Stimulated activated CD8-positive, alpha-beta memory T cell treated with anti-CD3 and anti-CD28 coated beads, Interleukin-7, amount 100 ng/mL, for 1 hour (primary cell): ENCODE results near the gene MAPK13.
"Not testable (repeated sequence)": the region's sequence is repeated elsewhere in the genome, so short reads cannot be mapped to it uniquely, and the experiment has no call there.

Experiments used
- DNase-seq, 2 donors: peaks; one replicate each; pipeline ENCODE4 v3.0.0-alpha.2; 2020; ENCODE audit warnings: low read depth in 2 of 2

Gene MAPK13

DNA sequence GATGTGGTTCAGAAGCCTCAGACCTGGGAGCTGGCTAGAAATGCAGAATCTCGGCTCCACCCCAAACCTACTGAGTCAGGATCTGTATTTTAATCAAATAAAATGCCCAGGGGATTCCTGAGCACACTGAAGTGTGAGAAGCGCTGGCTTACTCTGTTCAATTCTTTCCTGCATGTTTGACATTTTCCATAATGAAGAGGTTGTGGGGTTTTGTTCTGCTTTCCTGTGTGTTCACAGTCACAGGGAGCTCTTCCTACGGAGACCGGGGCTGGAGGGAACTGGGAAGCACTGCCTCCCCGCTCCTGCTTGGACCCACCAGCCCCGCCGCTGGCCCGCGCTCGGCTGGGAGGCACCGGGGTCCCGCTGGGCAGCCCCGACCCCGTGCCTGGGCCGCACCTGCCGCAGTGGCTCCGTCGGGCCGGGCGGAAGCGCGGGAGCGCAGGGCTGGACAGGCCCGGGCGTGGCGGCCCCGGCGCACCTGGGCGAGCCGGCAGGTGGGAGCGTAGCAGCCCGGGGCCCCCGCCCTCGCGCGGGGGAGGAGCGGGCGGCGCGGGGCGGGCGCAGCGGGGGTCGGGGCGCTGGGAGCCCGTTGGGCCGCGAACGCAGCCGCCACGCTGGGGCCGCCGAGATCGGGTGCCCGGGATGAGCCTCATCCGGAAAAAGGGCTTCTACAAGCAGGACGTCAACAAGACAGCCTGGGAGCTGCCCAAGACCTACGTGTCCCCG lies at the start of gene MAPK13:
TSS of gene MAPK13 (plus strand) at position 573 of the 726 bp plus-strand sequence. CDS start at position 643, 70 bp downstream.
- DNase-seq: no peak

DNA sequence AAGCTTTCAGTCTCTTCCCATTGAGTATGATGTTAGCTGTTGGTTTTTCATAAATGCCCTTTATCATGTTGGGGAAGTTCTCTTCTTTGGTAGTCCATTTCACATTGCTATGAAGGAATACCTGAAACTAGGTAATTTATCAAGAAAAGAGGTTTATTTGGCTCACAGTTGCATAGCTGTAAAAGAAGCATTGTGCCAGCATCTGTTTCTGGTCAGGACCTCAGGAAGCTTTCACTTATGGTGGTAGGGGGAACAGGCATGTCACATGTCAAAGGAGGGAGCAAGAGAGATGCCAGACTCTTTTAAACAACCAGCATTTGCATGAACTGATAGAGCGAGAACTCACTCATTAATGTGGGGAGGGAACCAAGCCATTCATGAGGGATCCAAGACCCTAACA lies 48.0 kb upstream of the MAPK13 start:
- DNase-seq: no peak

GRCh38 chr6:36083446-36083845 lies 46.9 kb upstream of the MAPK13 start:
- no peak for DNase-seq

GRCh38 chr6:36088204-36088603 lies 42.1 kb upstream of the MAPK13 start:
- not testable (repeated sequence) for DNase-seq

- DNase-seq: no peak
Measured at GRCh38 chr6:36089048-36089447, 41.3 kb upstream of the MAPK13 start.

DNA sequence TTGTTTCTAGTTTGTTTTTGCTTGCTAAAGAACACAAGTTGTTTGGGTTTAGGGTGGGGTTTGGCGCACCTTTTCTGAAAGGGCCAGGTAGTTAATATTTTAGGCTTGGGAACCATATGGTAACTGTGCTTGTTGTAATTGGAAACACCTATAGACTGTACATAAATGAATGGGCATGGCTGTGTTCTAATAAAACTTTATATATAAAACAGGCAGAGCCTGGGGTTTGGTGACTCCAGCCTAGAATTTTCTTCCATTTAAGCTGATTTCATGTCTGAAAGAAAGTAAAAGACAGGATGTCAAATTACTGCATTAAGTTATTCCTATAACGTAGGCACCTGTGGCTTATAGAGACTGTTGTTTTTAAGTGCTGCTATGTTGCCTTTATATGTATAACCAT lies 36.1 kb upstream of the MAPK13 start:
- DNase-seq: no peak

GRCh38 chr6:36094753-36095496 lies 35.4 kb upstream of the MAPK13 start:
- peak; percentile 58 to 76 for DNase-seq

DNA sequence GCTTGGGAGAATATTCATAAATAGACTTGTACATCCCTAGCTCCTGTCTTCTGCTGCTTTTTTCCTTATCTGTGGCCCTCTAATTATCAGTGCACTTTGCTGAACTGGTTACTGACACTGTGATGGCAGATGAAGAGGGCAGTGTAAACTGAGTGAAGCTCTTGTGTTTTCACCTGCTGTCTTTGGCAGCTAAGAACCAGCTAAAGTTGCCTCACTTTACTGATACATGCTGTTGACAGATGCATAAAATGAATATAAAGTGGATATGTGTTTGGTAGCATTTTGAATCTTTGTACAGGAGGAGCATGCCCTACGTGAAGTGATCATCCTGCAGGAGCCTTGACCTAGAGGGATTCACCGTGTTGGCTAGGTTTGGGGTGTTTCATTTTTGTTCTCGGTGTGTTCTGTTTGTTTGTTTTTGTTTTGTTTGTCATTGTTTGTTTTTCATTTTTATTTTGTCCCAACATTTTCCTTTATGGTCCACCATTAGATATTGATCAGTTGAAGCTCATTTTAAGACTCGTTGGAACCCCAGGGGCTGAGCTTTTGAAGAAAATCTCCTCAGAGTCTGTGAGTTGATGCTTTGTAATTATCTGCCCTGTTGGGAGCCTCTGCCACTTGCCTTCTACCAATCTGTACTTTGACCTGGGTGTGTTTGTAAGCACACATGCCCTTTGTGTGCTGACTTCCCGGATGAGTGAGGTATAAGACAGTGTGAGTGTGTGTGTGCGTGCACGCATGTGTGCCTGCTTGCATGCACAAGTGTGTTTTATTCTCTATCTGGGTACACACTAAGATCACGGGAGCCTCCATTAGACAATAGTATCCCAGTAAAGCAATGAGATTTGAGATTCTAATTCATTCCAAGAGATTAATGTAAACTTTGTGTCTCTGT lies 34.6 kb upstream of the MAPK13 start:
- DNase-seq: no peak

GRCh38 chr6:36098253-36098919 lies 31.9 kb upstream of the MAPK13 start:
- no peak for DNase-seq

- DNase-seq: no peak
Measured at GRCh38 chr6:36098920-36099647, 31.2 kb upstream of the MAPK13 start.

- no peak for DNase-seq
Measured at GRCh38 chr6:36099869-36100483, 30.3 kb upstream of the MAPK13 start.

DNA sequence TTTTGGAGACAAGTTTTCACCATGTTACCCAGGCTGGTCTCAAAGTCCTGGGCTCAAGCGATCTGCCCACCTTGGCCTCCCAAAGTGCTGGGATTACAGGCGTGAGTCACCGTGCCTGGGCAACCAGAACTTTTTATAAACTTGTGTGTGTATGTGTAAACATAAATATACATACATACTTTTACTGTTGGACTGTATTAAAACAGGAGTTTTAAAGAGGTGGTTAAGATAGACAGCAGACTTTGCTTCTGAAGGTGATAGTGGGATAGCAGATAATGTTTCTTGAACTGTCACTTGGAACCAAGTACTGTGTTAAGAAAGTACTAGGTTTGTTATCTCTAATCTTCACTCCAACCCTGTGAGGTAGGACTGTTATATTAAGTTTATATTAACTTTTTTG lies 28.6 kb upstream of the MAPK13 start:
- DNase-seq: no peak

DNA sequence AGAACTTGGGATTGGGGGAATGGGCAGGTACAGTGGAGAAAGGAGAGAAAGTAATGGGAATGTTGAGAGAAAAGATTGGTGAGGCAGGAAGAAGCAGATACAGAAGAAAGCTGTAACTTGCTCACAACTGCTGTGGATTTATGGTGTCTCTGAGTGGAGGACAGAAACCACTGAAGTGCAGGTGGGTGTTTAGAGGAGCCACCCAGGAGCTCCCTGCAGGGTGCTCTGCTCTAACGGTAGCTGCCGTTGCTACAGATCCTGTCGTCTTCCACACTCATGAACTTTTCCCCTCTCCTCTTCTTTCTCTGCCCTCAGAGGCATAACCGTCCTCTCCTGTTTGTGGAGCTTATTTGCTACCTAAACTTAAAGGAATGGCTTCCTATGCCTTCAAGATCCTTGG lies 27.5 kb upstream of the MAPK13 start:
- DNase-seq: no peak

DNA sequence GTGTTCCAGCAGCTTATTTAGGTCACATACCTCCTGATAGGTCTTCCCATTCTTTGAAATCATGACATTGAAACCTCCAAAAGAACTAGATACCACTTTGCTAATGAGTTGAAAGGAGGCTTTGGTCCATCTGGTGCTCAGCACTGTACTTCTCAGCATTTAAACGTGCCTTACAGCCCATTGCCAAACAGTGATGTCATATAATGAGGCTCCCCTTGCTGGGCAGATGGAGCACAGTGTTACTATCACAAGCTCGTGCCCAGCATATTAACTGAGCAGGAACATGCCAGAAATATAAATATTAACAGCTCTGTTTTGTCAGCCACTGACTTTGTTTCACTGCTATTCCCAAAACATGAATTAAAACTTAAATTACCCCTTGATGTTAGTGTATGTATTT lies 25.5 kb upstream of the MAPK13 start:
- DNase-seq: no peak

GRCh38 chr6:36109092-36109491 lies 21.2 kb upstream of the MAPK13 start:
- DNase-seq: no peak

DNA sequence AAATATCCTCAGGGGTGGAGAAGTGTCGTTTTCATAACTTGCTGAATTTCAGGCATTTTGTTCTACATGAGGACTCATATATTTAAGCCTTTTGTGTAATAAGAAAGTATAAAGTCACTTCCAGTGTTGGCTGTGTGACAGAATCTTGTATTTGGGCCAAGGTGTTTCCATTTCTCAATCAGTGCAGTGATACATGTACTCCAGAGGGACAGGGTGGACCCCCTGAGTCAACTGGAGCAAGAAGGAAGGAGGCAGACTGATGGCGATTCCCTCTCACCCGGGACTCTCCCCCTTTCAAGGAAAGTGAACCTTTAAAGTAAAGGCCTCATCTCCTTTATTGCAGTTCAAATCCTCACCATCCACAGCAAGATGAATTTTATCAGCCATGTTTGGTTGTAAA lies 20.3 kb upstream of the MAPK13 start:
- DNase-seq: no peak

- DNase-seq: no peak
Measured at GRCh38 chr6:36110863-36111262, 19.4 kb upstream of the MAPK13 start.

GRCh38 chr6:36111526-36111925 lies 18.8 kb upstream of the MAPK13 start:
- DNase-seq: no peak

- DNase-seq: no peak
Measured at GRCh38 chr6:36113049-36113448, 17.3 kb upstream of the MAPK13 start.

DNA sequence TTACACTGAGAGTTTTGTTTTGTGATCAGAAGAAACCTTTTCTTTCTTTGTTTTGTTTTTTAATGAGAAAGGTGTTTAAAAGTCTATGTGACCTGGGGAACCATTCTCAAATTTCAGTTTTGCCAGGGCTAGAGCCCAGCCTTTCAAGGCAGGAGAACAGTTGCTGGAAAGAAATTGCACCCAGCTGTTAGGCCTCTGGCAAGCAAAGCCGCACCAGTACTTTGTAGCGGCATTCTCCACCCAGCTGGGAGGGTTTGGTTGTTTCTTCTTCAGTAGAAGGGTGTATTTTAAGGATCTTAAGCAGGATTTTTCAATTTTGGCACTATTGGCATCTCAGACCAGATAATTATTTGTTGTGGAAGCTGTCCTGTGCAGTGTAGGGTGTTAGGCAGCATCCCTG lies 16.6 kb upstream of the MAPK13 start:
- DNase-seq: no peak
